KOPT-K1 (cell line): Measurements from ENCODE around the gene MRTFA.

Experiments used
- H3K27ac ChIP-seq: fragments of 200-600 bp; sonication (generic); 2 replicates; pipeline ENCODE4 v1.5.1; 2016; ENCODE audit warnings: antibody characterized with exemption, mild to moderate bottlenecking, low read depth, low read length; ENCODE audit not compliant: poor library complexity, severe bottlenecking
- H3K36me3 ChIP-seq: fragments of 200-600 bp; sonication (generic); 2 replicates; pipeline ENCODE4 v1.5.1; 2017; ENCODE audit warnings: antibody characterized with exemption, mild to moderate bottlenecking, low read length, moderate library complexity; ENCODE audit not compliant: insufficient read depth
- H3K9me3 ChIP-seq: fragments of 200-600 bp; sonication (generic); 2 replicates; pipeline ENCODE4 v1.5.1; 2017; ENCODE audit warnings: antibody characterized with exemption, low read length, mild to moderate bottlenecking; ENCODE audit not compliant: insufficient read depth, poor library complexity, severe bottlenecking

Gene MRTFA

GRCh38 chr22:40420341-40421081, 216.0 kb downstream of the MRTFA start:
- Histone ChIP-seq H3K9me3 (no peaks in the 10 kb centered on the region), H3K36me3 (peaks cover 97% of the 10 kb centered on the region)

GRCh38 chr22:40419718-40420117, 216.8 kb downstream of the MRTFA start:
- Histone ChIP-seq H3K36me3 (peaks cover 89% of the 10 kb centered on the region), H3K27ac (no peak overlapping the region), H3K9me3 (no peaks in the 10 kb centered on the region)

More at GRCh38 chr22:40420341-40421081, 216.0 kb downstream of the MRTFA start:
- no peak overlapping the region for H3K27ac ChIP-seq

- Histone ChIP-seq H3K9me3 (no peaks in the 10 kb centered on the region), H3K36me3 (peaks cover 87% of the 10 kb centered on the region), H3K27ac (peak overlapping the region; percentile 45)
Measured at GRCh38 chr22:40418366-40419201, 217.9 kb downstream of the MRTFA start.

GRCh38 chr22:40417881-40418280, 218.6 kb downstream of the MRTFA start:
- Histone ChIP-seq H3K27ac (peak overlapping the region; percentile 44), H3K9me3 (no peaks in the 10 kb centered on the region), H3K36me3 (peaks cover 85% of the 10 kb centered on the region)

GRCh38 chr22:40417041-40417440, 219.5 kb downstream of the MRTFA start:
- H3K9me3 ChIP-seq = no peaks in the 10 kb centered on the region
- peaks cover 83% of the 10 kb centered on the region for H3K36me3 ChIP-seq
- no peak overlapping the region for H3K27ac ChIP-seq

- Histone ChIP-seq H3K27ac (no peak overlapping the region), H3K36me3 (peaks cover 83% of the 10 kb centered on the region)
Measured at GRCh38 chr22:40416636-40417035, 219.9 kb downstream of the MRTFA start.

GRCh38 chr22:40416267-40416570, 220.3 kb downstream of the MRTFA start:
- Histone ChIP-seq H3K27ac (peak overlapping the region; percentile 27), H3K36me3 (peaks cover 83% of the 10 kb centered on the region), H3K9me3 (no peaks in the 10 kb centered on the region)

More at GRCh38 chr22:40416636-40417035, 219.9 kb downstream of the MRTFA start:
- no peaks in the 10 kb centered on the region for H3K9me3 ChIP-seq

- peaks cover 83% of the 10 kb centered on the region for H3K36me3 ChIP-seq
- peak overlapping the region; percentile 27 for H3K27ac ChIP-seq
- no peaks in the 10 kb centered on the region for H3K9me3 ChIP-seq
Measured at GRCh38 chr22:40415531-40416266, 220.8 kb downstream of the MRTFA start.

GRCh38 chr22:40414838-40415505, 221.5 kb downstream of the MRTFA start:
- H3K9me3 ChIP-seq = no peaks in the 10 kb centered on the region
- peaks cover 83% of the 10 kb centered on the region for H3K36me3 ChIP-seq
- H3K27ac ChIP-seq = peak overlapping the region; percentile 27

- H3K36me3 ChIP-seq = peaks cover 83% of the 10 kb centered on the region
- H3K27ac ChIP-seq = no peak overlapping the region
- H3K9me3 ChIP-seq = no peaks in the 10 kb centered on the region
Measured at GRCh38 chr22:40414311-40414710, 222.2 kb downstream of the MRTFA start.

- H3K27ac ChIP-seq = no peak overlapping the region
- no peaks in the 10 kb centered on the region for H3K9me3 ChIP-seq
- peaks cover 83% of the 10 kb centered on the region for H3K36me3 ChIP-seq
Measured at GRCh38 chr22:40413873-40414272, 222.6 kb downstream of the MRTFA start.

GRCh38 chr22:40412441-40412840, 224.1 kb downstream of the MRTFA start:
- Histone ChIP-seq H3K9me3 (no peaks in the 10 kb centered on the region), H3K36me3 (peaks cover 87% of the 10 kb centered on the region), H3K27ac (no peak overlapping the region)

- Histone ChIP-seq H3K9me3 (no peaks in the 10 kb centered on the region), H3K27ac (no peak overlapping the region), H3K36me3 (peaks cover 87% of the 10 kb centered on the region)
Measured at GRCh38 chr22:40411506-40411861, 225.0 kb downstream of the MRTFA start.

- H3K36me3 ChIP-seq = peaks cover 87% of the 10 kb centered on the region
- no peak overlapping the region for H3K27ac ChIP-seq
Measured at GRCh38 chr22:40410731-40411505, 225.6 kb downstream of the MRTFA start.

More at GRCh38 chr22:40410731-40411505, 225.6 kb downstream of the MRTFA start:
- no peaks in the 10 kb centered on the region for H3K9me3 ChIP-seq
